HG03175 (cell line): ENCODE results near the gene MYLK4.

Experiments used
- ATAC-seq: cut with Tn5 transposase; IDR thresholded peaks from one replicate; pipeline ENCODE4 v1.9.1; 2021; ENCODE audit warnings: mild to moderate bottlenecking, moderate library complexity; ENCODE audit not compliant: unreplicated experiment

MYLK4 gene

GRCh38 chr6:2634139-2634964, 116.4 kb downstream of the MYLK4 start:
- ATAC-seq: peak; percentile 76

DNA sequence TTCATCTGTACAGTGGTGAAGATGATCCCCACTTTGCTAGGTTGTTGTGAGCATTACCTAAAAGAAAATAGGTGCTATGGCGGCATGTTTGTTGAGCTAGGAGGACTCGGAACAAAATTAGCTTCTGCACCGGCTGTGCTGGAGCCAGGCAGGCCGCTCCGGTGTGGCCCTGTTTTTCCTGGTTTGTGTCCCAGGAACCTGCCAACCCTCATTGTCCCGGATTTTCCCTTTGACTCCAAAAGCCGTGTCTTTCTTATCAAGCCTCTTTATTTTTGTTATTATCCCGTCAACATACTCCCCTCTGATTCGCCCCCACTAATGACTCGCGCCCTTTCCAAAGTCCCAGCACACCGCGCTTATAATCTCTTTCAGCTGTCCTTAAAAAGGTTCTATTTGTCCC, 117.0 kb downstream of the MYLK4 start:
- ATAC-seq: no peak

GRCh38 chr6:2632976-2633584, 117.6 kb downstream of the MYLK4 start:
- ATAC-seq: no peak

GRCh38 chr6:2632368-2632767, 118.4 kb downstream of the MYLK4 start:
- no peak for ATAC-seq

DNA sequence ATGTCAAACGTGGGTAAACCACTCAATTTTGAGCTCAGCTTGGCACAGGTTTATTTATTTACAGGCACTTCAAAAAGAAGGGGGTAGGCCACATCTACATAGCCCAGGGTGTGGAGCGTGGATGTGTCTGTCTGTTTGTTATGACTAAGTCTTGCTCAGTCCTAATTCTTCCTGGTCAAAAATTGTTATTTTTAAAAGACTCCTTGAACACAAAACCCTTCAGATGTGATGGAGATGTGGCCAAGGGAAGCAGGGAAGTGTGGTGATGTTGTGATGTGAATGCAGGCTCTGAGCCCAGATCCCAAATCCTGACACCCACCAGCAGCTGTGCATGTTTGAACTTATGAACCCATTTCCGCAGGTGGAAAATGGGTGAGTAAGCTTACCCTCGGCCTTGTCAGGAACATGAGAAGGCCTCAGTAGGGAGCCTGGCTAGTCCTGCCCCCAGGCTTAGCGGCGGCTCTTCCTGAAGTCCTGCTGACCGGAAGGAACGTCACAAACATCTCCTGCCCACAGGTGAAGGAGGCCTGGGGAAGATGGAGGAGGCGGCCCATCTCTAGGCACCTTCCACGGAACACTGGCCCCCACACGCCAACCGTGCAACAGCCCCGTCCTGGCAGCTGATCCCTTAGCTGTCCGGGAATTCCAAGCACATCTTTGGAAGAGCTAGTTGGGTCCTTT, 119.7 kb downstream of the MYLK4 start:
- no peak for ATAC-seq

- ATAC-seq: no peak
Measured at GRCh38 chr6:2630359-2630758, 120.4 kb downstream of the MYLK4 start.

DNA sequence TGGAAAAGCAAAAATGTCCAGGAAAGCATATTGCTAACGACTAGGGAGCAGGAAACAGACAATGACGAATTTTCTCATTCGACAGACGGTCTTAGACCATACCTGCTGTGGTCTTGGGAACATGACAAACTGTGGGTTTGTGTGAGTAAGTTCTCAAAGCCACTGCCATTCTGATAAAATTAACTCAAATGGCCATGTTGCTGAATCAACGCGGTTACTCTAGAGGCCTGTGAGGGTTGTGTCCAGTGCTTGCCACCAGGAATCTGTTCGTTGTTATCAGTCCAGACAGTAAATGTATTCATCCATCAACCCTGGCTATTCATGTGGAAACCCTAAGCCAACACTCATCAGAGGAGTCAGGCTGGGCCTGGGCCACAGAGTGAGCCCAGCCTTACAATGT, 124.3 kb downstream of the MYLK4 start:
- ATAC-seq: no peak

GRCh38 chr6:2625581-2625980, 125.1 kb downstream of the MYLK4 start:
- ATAC-seq: no peak

- ATAC-seq: no peak
Measured at GRCh38 chr6:2624177-2624576, 126.5 kb downstream of the MYLK4 start.

DNA sequence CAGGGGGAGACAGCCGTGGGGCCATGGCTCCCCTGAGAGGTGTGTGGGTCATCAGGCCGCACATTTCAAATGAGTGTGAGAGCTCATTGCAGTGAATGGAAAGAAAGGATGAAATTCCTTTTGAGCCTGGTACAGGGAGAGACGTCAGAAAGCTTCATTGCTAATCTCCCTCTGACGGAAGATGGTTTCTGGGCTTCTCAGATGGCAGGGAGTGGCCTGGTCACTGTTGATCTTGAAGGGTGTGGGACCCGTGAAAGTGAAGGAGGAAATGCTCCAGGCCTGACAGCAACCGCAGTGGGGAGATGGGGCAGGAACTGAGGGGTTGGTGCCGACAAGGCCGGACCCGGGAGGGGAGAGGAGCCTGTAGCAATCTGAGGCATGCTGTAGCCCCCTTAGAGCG, 127.4 kb downstream of the MYLK4 start:
- no peak for ATAC-seq

- no peak for ATAC-seq
Measured at GRCh38 chr6:2622671-2623070, 128.1 kb downstream of the MYLK4 start.

- no peak for ATAC-seq
Measured at GRCh38 chr6:2619651-2620050, 131.1 kb downstream of the MYLK4 start.

DNA sequence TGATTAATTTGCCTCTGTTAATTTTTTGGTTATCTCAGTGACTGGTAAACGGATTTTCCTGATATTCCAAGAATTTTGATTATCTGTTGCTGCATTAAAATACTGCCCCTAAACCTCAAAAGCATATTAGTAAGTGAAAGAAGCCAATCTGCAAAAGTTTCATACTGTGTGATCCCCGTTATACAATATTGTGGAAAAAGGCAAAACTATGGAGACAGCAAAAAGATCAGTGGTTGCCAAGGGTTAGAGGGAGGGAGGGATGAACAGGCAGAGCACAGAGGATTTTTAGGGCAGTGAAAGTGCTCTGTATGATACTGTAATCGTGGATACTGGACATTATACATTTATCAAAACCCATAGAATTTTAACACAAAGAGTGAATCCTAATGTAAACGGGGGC, 133.0 kb downstream of the MYLK4 start:
- ATAC-seq: no peak

- ATAC-seq: no peak
Measured at GRCh38 chr6:2616811-2617210, 133.9 kb downstream of the MYLK4 start.

- ATAC-seq: no peak
Measured at GRCh38 chr6:2615251-2615650, 135.5 kb downstream of the MYLK4 start.

DNA sequence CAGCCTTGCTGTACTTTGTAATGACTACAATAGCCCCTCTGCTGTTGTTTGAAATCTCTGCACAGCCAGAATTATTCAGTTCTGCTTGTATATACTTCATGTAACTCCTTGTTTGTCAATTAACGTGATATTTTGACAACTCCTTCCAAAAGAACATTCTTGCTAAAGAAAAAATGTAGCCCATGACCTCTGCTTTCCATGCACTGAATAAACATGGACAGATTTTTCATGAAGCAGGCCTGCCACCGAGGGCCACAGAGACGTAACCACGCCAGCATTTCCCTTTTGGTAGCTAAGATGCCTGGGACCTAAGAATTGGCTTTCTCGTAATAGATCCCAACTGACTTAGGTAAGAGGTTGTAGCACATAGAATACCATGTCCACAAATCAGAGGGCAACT, 135.9 kb downstream of the MYLK4 start:
- no peak for ATAC-seq

GRCh38 chr6:2614155-2614554, 136.6 kb downstream of the MYLK4 start:
- ATAC-seq: no peak
